Measurements from ENCODE around the gene SSTR5. TPM values are rescaled to one million over a fixed set of nuclear protein-coding genes. Genes with fewer than 3 reads are reported as not detected.

The SSTR5 gene
- total and polyA plus RNA-seq, 10 of the 15 experiments (the other 5 are each of a cell fraction or from before 2014, with no cell fraction given) = not detected

GRCh38 chr16:1082266-1082951 is 9.9 kb downstream of the SSTR5 start:
- POLR2A ChIA-PET = no interaction called here
- in situ Hi-C loops (cut with MboI) (no loop called here), intact Hi-C loops (cut with micrococcal nuclease; ENCODE audit: unreplicated experiment) (no loop called here)
- no peaks in the 10 kb centered on the region for H3K36me3 ChIP-seq (ENCODE audit: control insufficient read depth in 2 of 2, insufficient read depth in 2 of 2, low read length in 1 of 2)
- SMC1A ChIA-PET (ENCODE audit: uncharacterized antibody, unreplicated experiment) = no interaction called here
- no peak overlapping the region for H3K9ac ChIP-seq (ENCODE audit: control insufficient read depth, insufficient read depth, low read length)
- no peak for TF ChIP-seq SKIL (IDR thresholded peaks at IDR 0.05; ENCODE audit: low read depth, poor library complexity, severe bottlenecking)
- TF ChIP-seq JUND (IDR thresholded peaks at IDR 0.05; ENCODE audit: low read depth, low read length) = no peak
- no peak for TF ChIP-seq CEBPZ (IDR thresholded peaks at IDR 0.05; ENCODE audit: low read depth, low read length)
- TF ChIP-seq RELB (IDR thresholded peaks at IDR 0.05; ENCODE audit: low read depth) = no peak
- no peak for TF ChIP-seq RCOR1 (conservative IDR thresholded peaks at IDR 0.05; ENCODE audit: low read depth, low read length)
- no peak for TF ChIP-seq EGR1 (IDR thresholded peaks at IDR 0.05; ENCODE audit: borderline replicate concordance in 1 of 2, low read depth in 2 of 2, low read length in 2 of 2)
- no peak for TF ChIP-seq ZNF592 (IDR thresholded peaks at IDR 0.05)
- no peak for TF ChIP-seq RUNX3 (IDR thresholded peaks at IDR 0.05; ENCODE audit: low read length)
- TF ChIP-seq NR2C2 (IDR thresholded peaks at IDR 0.05; ENCODE audit: borderline replicate concordance, control insufficient read depth, insufficient read length, low read depth) = no peak
- RAD21 ChIA-PET (ENCODE audit: unreplicated experiment) = no interaction called here
- no peaks in the 10 kb centered on the region for H3K27me3 ChIP-seq (replicated peaks in 1 of 2; ENCODE audit: control insufficient read depth in 2 of 2, insufficient read depth in 2 of 2, low read length in 1 of 2)
- no peak for DNase-seq (ENCODE audit: low read depth, low spot score)
- CTCF ChIA-PET = no interaction called here
- WGBS (ENCODE audit: insufficient coverage, insufficient replicate concordance, low lambda C conversion rate, missing lambda C conversion rate) = 25% methylated on average over 16 of the region's 21 CpGs
- no peak overlapping the region for H3K27ac ChIP-seq (ENCODE audit: control insufficient read depth, insufficient read depth)
- no peak for ATAC-seq
- no peak for FAIRE-seq
- H3K4me3 ChIP-seq = no peak overlapping the region
- H3K79me2 ChIP-seq (ENCODE audit: control insufficient read depth, insufficient read depth, low read length) = no peaks in the 10 kb centered on the region
- H2AFZ ChIP-seq (ENCODE audit: control insufficient read depth, low read depth, low read length) = no peak overlapping the region
- no peak overlapping the region for H3K4me2 ChIP-seq (ENCODE audit: control insufficient read depth, insufficient read depth)
- peaks cover 4% of the 10 kb centered on the region; the same call in 1 of the 3 replicates for H3K9me3 ChIP-seq (replicated peaks; ENCODE audit: control insufficient read depth, insufficient read depth, low read length)
- no TSS peak for BruUV-seq (replicated peaks)
- H3K4me1 ChIP-seq (ENCODE audit: control insufficient read depth, insufficient read depth, low read length) = no peaks in the 10 kb centered on the region
- H4K20me1 ChIP-seq (ENCODE audit: control insufficient read depth, insufficient read depth) = no peaks in the 10 kb centered on the region

Measured in GM12878 (cell line).